Left ventricle myocardium superior (tissue), 1 donor: Measurements from ENCODE around the gene MAP2K5. TPM values are rescaled to one million over a fixed set of nuclear protein-coding genes. Genes with fewer than 3 reads are reported as not detected.
A peak's percentile ranks its signal among the peaks of the same experiment; 100 is the strongest.
"Not testable (repeated sequence)": the region's sequence is repeated elsewhere in the genome, so short reads cannot be mapped to it uniquely, and the experiment has no call there.

ENCODE experiments used
- ATAC-seq: fragments of 200-7000 bp; cut with Tn5 transposase; one replicate; pipeline ENCODE4 v1.9.1; 2020; ENCODE audit warnings: mild to moderate bottlenecking, moderate library complexity
- DNase-seq: peaks from one replicate; pipeline ENCODE4 v3.0.0-alpha.2; 2020
- intact Hi-C: fragments of 100-400 bp; cut with micrococcal nuclease; formaldehyde crosslinking; loops from one replicate; pipeline ENCODE4 v1.11.0; 2022
- total RNA-seq: library from RNA; stranded (reverse); fragmentation: NEBNext Ultra II Directional; extraction: Animal tissue kit (Norgen Biotek cat#: 25700); gene quantifications from one replicate; pipeline ENCODE4 v1.2.1, GENCODE V29; 2021
- donor health status: DM: no; HTN: yes; CAD: no; lungs with severe emphysema.

The MAP2K5 gene
- total RNA-seq, 1 donor from 2014 or later = 22.0 TPM

DNA sequence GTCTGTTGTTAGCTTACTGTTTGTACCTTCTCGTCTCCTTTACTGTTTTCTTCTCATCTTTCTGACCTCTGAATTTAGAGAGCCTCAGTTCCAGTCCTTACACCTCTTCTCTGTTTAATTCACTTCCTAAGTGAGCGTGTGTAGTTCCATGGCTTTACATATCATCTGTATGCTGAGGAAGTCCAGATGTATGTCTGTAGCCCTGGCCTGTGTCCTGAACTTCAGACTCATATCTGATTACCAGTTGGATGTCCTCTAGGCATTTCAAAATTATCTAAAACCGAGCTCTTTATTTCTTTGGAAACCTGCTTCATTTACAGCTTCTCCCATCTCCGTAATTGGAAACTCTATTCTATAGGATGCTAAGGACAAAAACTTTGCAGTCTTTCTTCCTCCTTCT lies 75.8 kb downstream of the MAP2K5 start:
- DNase-seq (no peak), ATAC-seq (no peak)
- intact Hi-C loops = no loop called here

DNA sequence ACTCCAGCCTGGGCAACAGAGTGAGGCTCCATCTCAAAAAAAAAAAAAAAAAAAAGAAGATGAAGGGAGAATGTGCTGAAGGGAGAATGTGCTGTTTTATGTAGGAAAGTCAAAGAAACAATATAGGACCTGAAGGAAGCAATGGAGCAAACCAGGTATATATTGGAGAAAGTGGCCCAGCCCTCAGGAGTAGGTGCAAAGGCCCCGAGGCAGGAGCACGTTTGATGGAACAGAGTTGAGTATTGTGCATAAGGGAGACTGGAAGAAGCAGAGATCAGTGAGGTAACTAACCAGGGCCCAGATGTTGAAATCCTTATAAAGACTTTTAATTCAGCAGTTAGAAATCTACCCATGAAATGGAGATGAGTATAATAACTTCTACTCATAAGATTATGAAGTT lies 79.6 kb downstream of the MAP2K5 start:
- no peak for DNase-seq
- ATAC-seq = no peak
- intact Hi-C loops = no loop called here

DNA sequence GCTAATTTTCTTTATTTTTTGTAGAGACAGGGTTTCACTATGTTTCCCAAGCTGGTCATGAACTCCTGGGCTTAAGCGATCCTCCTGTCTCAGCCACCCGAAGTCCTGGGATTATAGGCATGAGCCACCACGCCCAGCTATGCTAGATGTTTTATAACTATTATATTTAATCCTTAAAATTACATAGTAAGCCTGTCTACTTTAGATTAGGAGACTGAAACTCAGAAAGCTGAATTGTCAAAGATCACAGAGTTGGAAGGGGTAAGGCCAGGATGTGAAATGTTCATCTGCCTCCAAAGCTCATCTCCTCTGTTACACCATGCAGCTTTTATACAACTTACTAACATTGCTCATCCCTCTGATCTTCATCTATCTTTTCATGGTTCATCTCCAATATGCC lies 89.8 kb downstream of the MAP2K5 start:
- ATAC-seq (no peak), DNase-seq (no peak)
- intact Hi-C loops = no loop called here

DNA sequence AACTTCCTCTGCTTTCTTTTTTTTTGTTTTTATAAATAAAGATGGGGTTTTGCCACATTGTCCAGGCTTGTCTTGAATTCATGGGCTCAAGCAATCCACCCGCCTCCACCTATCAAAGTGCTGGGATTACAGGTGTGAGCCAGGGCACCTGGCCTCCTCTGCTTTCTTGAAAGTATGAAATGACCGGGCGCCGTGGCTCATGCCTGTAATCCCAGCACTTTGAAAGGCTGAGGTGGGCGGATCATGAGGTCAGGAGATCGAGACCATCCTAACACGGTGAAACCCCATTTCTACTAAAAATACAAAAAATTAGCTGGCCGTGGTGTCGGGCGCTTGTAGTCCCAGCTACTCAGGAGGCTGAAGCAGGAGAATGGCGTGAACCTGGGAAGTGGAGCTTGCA lies 93.4 kb downstream of the MAP2K5 start:
- ATAC-seq = not testable (repeated sequence)

DNA sequence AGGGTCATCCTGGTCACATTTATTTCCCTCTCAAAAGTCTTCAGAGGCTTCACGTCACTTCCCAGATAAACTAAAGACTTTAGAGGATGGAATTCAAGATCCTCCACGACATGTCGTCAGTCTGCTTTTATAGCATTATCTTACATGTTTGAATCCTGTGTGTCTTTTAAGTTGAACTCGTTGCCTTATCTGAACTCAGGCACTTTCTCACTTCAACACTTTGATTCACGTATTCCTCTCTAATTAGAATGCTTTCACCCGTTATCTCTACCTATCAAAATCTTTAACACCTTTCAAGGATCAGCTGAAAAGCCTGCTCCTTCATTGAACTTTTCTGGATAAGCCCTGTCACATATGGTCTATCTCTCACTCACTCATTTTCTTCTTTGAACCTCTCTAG lies 97.1 kb downstream of the MAP2K5 start:
- ATAC-seq (peak; percentile 33), DNase-seq (no peak)
- intact Hi-C loops = no loop called here

More for the DNA sequence above, 93.4 kb downstream of the MAP2K5 start:
- DNase-seq, intact Hi-C loops: not testable (repeated sequence)

DNA sequence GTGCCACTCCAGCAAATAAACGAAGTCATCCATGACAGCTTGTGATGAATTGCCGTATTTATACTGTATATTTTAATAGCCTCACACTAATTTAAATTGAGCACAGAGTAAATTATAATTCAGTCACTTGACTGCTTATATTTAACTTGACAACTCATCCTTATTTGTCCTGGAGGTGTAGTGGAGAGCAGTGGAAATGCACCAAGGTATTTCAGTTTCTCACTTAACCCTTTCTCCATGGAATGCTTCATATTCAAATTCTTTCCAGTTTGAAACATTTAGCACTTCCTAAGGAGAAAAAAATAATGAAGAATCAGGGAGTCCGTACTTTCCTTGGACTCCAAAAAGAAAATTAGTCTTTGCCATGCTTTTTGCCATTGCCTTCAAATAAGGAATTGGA lies 99.0 kb downstream of the MAP2K5 start:
- DNase-seq = no peak
- ATAC-seq = no peak

DNA sequence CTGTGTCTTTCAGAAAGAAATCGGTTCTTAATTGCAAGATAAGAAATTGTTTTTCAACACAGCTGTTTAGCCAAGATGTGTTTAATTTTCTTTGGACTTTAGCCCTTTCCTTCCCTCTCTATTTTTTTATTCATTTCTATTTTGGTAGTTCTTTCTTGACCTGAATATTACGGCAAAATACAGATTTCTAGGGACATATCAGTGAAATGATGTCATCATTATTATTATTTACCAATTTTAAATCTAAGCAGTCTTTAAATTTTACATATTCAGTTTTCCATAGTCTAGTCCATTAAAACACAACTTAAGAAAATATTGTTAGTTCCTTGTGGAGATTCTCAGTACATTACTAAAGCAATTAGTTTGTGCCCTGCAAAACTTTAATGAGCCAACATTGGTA lies 104.3 kb downstream of the MAP2K5 start:
- intact Hi-C loops = no loop called here
- DNase-seq = no peak
- ATAC-seq = no peak

More for the DNA sequence above, 99.0 kb downstream of the MAP2K5 start:
- intact Hi-C loops = no loop called here

DNA sequence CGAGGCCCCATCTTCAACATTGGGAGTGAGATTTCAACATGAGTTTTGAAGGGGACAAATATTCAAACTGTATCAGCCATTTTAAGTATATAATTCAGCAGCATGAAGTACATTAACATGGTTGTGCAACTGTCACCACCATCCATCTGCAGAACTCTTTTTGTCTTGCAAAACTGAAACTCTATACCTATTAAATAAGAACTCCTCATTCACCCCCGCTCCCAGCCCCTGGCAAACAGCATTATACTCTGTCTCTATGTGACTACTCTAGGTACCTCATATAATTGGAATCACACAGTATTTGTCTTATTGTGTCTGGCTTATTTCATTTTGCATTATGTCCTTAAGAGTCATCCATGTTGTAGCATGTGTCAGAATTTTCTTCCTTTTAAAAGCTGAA lies 110.1 kb downstream of the MAP2K5 start:
- ATAC-seq (no peak), DNase-seq (no peak)
- intact Hi-C loops = no loop called here

DNA sequence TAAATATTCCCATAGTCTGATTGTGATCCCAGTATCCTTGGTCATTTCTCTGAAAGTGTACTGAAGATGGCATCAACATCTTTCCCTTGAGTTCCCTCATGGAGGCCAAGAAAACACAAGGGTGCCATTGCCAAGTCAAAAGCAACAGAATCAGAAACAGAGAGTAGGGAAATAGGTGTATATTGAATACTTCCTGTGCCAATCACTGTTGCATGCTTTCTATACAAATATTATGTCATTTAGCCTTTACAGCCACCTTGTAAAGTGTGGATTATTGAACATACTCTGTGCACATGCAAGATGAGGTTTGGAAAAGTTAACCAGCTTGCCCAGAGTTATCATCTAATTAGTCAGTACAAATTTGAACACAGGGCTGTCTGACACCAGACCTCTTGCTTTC lies 117.9 kb downstream of the MAP2K5 start:
- intact Hi-C loops = no loop called here
- ATAC-seq (no peak), DNase-seq (no peak)

DNA sequence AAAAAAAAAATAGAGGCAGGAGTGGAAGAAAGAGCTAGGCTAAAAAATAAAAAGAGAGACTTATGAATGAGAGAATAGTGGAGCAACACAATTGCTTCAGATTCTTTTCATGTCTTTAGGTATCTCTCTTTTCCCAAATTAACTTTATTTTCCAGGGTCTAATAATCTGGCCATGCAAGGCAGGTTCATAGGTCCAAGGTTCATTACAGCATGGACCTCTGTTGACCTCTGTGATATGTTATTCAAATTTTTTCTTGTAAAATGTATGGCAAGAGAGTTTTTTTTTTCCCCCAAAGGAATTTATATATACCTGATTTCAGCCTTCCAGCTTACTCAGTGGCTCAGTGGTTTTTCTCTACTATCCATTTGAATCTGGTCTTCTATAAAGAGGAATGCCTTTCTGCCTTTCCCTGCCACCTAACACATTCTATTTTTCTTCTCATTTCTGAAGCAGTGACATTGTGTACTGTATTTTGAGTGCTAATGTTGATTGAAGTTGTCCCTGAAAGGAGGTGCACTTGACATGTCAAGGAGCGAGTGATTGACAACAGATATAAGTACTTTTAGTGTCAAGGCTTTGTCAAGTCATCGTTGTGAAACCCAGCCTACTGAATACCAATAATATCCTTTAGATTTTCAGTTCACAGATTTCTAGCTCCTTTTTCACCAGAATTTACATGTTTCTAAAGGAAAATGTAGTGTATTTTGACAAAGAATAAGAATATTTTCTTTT lies 118.5 kb downstream of the MAP2K5 start:
- no peak for ATAC-seq
- intact Hi-C loops = no loop called here

DNA sequence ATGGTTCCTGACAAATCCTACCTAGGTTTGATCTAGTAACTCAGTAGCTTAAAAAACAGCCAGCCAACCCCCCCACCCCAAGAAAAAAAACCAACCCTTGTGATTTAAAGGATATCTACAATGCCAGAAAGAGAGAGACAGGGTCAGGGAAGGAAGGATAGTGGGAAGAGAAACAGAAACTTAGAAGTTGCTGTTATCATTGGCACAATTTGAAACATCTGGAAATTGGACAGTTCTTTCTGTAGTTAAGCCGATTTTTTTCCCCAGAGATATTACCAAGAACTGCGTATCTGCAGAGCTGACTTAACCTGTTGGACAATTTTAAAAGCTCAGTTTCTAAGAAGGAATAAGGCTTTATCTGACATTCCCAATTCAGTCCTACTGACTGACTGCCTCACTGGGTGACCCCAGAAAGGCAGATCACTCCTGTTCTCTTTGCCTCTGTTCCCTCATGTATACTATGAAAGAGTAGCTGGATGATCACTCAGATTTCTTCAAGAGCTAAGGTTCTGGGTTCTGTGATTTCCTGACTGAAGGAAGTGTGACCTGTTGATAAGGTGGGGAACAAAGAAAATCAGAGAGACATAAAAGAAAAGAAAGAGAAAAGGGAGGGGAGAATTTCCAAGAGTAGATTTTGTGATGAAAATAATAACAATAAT lies 128.3 kb downstream of the MAP2K5 start:
- DNase-seq (no peak), ATAC-seq (peak; percentile 38)
- intact Hi-C loops = no loop called here

More for the DNA sequence above, 118.5 kb downstream of the MAP2K5 start:
- DNase-seq = no peak

DNA sequence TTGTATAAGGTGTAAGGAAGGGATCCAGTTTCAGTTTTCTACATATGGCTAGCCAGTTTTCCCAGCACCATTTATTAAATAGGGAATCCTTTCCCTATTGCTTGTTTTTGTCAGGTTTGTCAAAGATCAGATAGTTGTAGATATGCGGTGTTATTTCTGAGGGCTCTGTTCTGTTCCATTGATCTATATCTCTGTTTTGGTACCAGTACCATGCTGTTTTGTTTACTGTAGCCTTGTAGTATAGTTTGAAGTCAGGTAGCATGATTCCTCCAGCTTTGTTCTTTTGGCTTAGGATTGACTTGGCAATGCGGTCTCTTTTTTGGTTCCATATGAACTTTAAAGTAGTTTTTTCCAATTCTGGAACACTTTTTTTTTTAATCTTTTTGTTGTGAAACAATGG lies 130.3 kb downstream of the MAP2K5 start:
- ATAC-seq, DNase-seq, intact Hi-C loops: not testable (repeated sequence)

DNA sequence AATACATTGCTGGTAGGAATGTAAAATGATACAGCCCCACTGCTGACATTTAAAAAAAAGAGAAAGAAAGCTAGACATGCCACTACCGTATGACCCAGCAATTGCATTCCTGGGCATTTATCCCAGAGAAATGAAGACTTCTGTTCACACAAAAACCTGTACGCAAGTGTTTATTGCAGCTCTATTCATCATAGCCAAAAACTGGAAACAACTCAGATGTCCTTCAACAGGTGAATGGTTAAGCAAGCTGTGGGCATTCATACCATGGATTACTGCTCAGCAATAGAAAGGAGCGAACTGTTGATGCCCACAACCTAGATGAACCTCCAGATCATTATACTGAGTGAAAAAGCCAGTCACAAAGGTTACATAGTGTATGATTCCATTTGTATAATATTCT lies 132.5 kb downstream of the MAP2K5 start:
- ATAC-seq (no peak), DNase-seq (no peak)
- intact Hi-C loops = no loop called here

DNA sequence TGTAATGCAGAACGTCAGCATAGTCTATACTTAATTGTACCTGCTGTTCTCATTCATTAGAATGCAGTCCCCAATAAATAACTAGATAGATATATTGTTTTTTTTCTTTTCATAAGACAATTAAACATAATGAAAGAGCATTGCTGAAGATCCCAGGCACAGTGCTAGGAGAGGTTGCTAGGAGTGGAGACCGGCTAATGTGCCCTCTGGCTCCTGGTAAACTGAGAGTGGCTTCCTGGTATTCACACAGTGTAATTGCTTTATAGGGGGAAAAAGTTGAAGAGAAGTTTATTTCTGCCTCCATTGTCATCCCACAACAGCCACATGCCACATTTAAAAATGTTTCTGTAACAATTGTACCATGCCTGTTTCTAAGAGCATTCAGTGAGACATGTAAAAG lies 135.6 kb downstream of the MAP2K5 start:
- no peak for DNase-seq
- intact Hi-C loops = no loop called here
- no peak for ATAC-seq

DNA sequence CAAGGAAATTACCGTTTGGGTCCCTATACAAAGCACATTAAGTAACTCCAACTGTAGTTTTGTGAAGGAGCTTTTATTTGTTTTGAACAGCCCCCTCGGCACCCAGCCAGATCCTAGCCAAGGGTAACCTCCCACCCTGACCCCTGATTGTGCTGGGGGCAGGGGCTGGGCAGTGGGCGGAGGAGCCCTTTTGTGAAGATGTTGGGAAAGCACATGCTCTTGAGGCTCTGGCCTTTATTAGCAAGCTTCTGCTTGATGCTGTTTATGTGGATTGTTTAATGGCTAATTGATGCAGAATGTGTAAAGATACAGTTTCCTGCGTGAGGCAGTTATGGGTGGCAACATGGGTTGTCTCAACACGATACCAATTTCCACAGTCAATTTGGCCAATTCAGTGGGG lies 136.5 kb downstream of the MAP2K5 start:
- ATAC-seq (no peak), DNase-seq (no peak)
- intact Hi-C loops = no loop called here

DNA sequence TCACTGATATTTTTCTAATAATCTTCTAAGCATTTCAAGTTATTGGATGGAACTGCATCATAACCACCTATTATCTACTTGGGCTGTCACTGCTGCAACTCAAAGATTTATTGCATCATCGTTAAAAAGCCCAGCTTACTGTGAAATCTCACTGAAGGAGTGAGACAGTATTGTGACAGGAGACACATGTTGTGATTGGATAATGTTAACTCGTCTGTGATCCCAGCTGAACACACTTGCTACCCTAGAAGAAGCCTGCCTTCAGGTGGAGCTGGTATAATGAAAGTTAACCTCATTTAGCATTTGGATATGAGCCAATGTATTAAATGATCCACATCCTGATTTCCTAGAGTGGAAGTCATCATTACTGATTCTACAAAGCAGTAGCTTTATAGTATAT lies 138.1 kb downstream of the MAP2K5 start:
- no peak for ATAC-seq
- DNase-seq = no peak
- intact Hi-C loops = no loop called here

DNA sequence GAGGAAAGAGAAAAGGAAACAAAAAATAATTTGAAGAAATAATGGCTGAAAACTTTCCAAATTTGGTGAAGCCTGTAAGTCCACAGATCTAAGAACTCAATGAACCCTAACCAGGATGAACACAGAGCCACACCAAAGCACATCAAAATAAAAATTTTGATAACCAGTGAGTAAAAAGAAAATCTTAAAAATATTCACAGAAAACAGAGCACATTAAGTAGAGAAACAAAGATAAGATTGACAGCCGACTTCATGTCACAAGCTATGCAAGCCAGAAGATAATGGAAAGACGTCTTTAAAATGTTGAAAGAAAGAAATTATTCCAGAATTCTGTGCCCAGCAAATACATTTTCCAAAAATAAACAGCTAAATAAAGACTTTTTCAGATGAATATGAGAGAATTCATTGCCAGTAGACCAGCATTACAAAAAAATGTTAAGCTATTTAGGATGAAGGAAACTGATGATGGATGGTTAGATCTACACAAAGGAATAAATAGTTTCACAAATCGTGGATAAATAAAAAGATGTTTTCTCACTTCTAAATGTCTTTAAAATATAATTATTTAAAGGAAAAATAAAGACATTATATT lies 142.6 kb downstream of the MAP2K5 start:
- ATAC-seq (no peak), DNase-seq (no peak)
- intact Hi-C loops = no loop called here

DNA sequence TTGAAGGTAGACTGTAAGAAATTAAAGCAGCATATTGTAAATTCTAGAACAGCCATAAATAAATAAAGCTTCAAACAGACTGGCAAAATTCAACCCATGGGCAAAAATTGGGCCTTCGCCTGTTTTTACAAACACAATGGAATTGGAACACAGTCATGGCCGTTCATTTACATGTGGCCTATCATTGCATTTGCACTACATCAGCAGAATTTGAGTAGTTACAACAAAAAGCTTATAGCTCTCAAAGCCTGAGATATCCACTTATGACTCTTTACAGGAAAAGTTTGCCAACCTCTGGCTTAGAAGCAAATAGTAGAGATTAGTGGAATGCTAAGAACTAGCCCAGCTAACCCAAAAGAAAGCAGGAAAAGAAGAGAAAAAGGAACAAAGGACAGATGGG lies 143.2 kb downstream of the MAP2K5 start:
- intact Hi-C loops = no loop called here
- no peak for DNase-seq
- no peak for ATAC-seq

DNA sequence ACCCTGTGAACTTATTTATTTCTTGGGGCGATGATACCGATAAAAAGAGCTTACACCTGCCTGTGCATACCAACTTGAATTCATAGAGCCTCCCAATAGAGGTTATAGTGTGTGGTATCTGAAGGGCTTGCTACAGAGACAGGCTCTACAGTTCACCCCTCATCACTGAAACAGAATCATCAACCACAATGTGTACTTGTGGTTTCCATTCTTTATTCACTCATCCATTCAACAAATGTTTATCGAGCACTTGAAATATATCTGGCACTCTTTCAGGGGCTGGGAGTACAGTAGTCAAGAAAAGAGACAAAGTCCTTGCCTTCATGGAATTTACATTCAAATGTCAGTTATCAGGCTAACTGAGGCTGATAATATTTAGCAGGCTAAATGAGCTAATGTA lies 148.4 kb downstream of the MAP2K5 start:
- no peak for ATAC-seq
- no peak for DNase-seq
- intact Hi-C loops = no loop called here

DNA sequence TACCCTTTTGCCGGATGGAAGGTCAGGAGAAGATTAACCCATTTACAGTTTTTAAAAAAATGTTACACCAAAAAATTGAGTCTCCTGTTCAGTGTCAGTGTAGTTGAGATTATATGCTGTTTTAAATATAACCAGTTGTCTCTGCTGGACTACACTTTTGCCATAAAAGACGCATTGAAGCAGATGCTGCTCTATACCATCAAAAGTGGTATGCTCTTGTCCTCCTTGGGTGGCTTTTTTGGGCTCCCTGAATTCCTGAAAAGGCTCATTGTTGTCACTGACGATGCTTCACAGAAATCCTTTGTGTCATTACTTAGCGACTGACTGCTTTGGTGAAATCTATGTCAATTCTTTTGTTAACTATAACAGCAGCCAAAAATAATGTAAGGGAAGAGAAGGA lies 148.9 kb downstream of the MAP2K5 start:
- no peak for ATAC-seq

DNA sequence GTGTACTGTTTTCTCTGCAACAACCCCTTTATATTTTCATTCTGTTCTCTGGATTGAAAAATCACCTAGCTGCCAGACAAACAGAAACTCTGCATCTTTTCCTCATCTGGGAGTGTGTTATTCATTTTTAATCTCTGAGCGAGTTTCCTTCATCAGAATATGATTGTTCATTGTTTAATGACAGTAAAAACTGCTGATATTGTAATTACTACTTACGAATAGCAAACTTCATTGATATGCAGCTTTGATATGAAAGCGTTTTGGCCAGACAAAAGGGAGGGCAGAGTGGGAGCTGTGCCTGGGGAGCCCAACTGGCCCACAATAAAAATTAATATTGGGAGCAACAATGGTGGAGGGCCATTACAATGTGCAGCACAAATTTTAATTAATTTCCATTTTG lies 150.1 kb downstream of the MAP2K5 start:
- no peak for DNase-seq
- intact Hi-C loops = no loop called here
- ATAC-seq = no peak

More for the DNA sequence above, 148.9 kb downstream of the MAP2K5 start:
- intact Hi-C loops = no loop called here
- no peak for DNase-seq
